HepG2 (cell line): Measurements from ENCODE around the gene C18orf63.

Experiments used
- ASH2L ChIP-seq: fragments of 300-600, 200-600 bp; sonication (generic); IDR thresholded peaks from 2 replicates; pipeline ENCODE4 v1.7.0; 2017; ENCODE audit warnings: low read depth, mild to moderate bottlenecking, moderate library complexity, mixed read lengths, low read length; ENCODE audit not compliant: insufficient read length
- CREB1 ChIP-seq, 2 experiments: fragments of 450-650 bp in 1 of 2; IDR thresholded peaks; 2 replicates each; pipeline ENCODE4 v1.6.1; 2016 to 2017; ENCODE audit warnings: control low read depth in 1 of 2, mild to moderate bottlenecking in 1 of 2, missing compliant biosample characterization in 1 of 2, missing genetic modification characterization in 1 of 2
- EZH2 ChIP-seq: conservative IDR thresholded peaks from 2 replicates; pipeline ENCODE4 v1.6.1; 2012; ENCODE audit warnings: mild to moderate bottlenecking, low read depth, low read length, moderate library complexity
- FOSL1 ChIP-seq: sonication (generic); formaldehyde crosslinking; IDR thresholded peaks from 2 replicates; pipeline ENCODE4 v1.9.0; 2021; ENCODE audit warnings: missing genetic modification reagents, borderline replicate concordance
- POLR2A ChIP-seq, 2 experiments: IDR thresholded peaks; 2 replicates each; pipeline ENCODE4 v1.6.1; 2011; ENCODE audit warnings: low read depth in 2 of 2, low read length in 2 of 2, mild to moderate bottlenecking in 1 of 2, moderate library complexity in 1 of 2; ENCODE audit not compliant: insufficient read depth in 1 of 2
- STAG1 ChIP-seq: sonication (generic); formaldehyde crosslinking; IDR thresholded peaks from 2 replicates; pipeline ENCODE4 v1.4.0; 2020; ENCODE audit warnings: missing genetic modification reagents
- ZSCAN22 ChIP-seq: sonication (generic); formaldehyde crosslinking; IDR thresholded peaks from 2 replicates; pipeline ENCODE4 v1.4.0; 2020; ENCODE audit warnings: mild to moderate bottlenecking, missing genetic modification reagents
- TF ChIP-seq, protein P1 (sequence below): sonication (generic); formaldehyde crosslinking; IDR thresholded peaks from 2 replicates; pipeline ENCODE4 v1.5.0; 2020; ENCODE audit warnings: mild to moderate bottlenecking, missing genetic modification reagents, moderate library complexity
- TF ChIP-seq, protein P2 (sequence below): sonication (generic); formaldehyde crosslinking; conservative IDR thresholded peaks from 2 replicates; pipeline ENCODE4 v1.8.1; 2023; ENCODE audit warnings: missing genetic modification reagents
- TF ChIP-seq, protein P3 (sequence below): sonication (generic); formaldehyde crosslinking; IDR thresholded peaks from 2 replicates; pipeline ENCODE4 v1.8.1; 2023; ENCODE audit warnings: missing genetic modification reagents, inconsistent platforms, borderline replicate concordance
- TF ChIP-seq, protein P4 (sequence below), 2 experiments: IDR thresholded peaks; 2 replicates each; pipeline ENCODE4 v1.6.1; 2011 to 2012; ENCODE audit warnings: low read length in 2 of 2, borderline replicate concordance in 1 of 2, low read depth in 1 of 2, mild to moderate bottlenecking in 1 of 2, moderate library complexity in 1 of 2
- TF ChIP-seq, protein P5 (sequence below): sonication (generic); formaldehyde crosslinking; IDR thresholded peaks from 2 replicates; pipeline ENCODE4 v1.8.0; 2022; ENCODE audit warnings: mild to moderate bottlenecking, missing genetic modification reagents, borderline replicate concordance
- TF ChIP-seq, protein P6 (sequence below): sonication (generic); formaldehyde crosslinking; IDR thresholded peaks from 2 replicates; pipeline ENCODE4 v1.5.1; 2020; ENCODE audit warnings: mild to moderate bottlenecking, missing genetic modification reagents, borderline replicate concordance

DNA sequence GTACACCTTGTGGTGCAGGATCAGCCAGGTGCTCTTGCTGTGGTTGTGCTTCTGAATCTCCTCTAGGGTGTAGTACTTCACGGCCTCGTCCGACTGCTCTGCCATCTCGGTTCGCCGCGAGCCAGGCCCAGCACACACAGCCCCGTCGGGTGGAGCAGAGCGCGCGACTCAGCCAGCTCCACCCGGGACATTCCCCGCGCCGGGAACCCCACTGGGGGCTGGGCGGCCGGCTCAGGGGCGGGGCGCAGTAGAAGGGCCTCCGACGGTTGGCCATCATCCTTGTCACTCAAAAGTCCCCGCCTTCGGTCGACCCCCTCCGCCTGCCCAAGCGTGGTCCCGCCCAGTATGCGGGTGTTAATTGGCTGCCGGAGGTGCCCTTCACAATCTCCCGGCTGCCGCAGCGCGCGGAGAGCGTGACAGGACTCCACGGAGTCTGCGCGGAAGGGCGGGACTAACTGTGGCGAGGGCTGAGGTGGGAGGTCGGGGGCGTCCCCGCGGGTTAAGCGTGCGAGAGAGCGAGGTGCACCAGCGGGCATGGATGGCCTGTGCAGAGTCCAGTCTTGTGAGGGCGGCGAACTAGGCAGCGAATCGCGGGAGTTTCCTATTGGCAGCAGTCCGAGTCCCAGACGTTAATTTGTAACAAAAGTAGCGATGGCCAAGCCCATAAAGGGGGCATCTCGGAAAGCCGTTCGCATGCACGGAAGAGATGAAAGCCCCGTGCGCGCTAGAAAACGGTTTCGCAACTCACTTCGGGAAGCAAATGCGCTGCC lies 23.7 kb upstream of the C18orf63 start, which contains the start of gene CYB5A:
- peak; percentile 60 to 72 for TF ChIP-seq POLR2A (IDR thresholded peaks at IDR 0.05; ENCODE audit: insufficient read depth in 1 of 2, low read depth in 2 of 2, low read length in 2 of 2)
- TF ChIP-seq, protein P1, sequence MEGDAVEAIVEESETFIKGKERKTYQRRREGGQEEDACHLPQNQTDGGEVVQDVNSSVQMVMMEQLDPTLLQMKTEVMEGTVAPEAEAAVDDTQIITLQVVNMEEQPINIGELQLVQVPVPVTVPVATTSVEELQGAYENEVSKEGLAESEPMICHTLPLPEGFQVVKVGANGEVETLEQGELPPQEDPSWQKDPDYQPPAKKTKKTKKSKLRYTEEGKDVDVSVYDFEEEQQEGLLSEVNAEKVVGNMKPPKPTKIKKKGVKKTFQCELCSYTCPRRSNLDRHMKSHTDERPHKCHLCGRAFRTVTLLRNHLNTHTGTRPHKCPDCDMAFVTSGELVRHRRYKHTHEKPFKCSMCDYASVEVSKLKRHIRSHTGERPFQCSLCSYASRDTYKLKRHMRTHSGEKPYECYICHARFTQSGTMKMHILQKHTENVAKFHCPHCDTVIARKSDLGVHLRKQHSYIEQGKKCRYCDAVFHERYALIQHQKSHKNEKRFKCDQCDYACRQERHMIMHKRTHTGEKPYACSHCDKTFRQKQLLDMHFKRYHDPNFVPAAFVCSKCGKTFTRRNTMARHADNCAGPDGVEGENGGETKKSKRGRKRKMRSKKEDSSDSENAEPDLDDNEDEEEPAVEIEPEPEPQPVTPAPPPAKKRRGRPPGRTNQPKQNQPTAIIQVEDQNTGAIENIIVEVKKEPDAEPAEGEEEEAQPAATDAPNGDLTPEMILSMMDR (CRISPR knock-in tag): peak; percentile 13; the same call in 1 of the 2 replicates
- TF ChIP-seq FOSL1: no peak
- TF ChIP-seq EZH2: no peak
- TF ChIP-seq, protein P2, sequence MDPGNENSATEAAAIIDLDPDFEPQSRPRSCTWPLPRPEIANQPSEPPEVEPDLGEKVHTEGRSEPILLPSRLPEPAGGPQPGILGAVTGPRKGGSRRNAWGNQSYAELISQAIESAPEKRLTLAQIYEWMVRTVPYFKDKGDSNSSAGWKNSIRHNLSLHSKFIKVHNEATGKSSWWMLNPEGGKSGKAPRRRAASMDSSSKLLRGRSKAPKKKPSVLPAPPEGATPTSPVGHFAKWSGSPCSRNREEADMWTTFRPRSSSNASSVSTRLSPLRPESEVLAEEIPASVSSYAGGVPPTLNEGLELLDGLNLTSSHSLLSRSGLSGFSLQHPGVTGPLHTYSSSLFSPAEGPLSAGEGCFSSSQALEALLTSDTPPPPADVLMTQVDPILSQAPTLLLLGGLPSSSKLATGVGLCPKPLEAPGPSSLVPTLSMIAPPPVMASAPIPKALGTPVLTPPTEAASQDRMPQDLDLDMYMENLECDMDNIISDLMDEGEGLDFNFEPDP: no peak
- TF ChIP-seq, protein P3, sequence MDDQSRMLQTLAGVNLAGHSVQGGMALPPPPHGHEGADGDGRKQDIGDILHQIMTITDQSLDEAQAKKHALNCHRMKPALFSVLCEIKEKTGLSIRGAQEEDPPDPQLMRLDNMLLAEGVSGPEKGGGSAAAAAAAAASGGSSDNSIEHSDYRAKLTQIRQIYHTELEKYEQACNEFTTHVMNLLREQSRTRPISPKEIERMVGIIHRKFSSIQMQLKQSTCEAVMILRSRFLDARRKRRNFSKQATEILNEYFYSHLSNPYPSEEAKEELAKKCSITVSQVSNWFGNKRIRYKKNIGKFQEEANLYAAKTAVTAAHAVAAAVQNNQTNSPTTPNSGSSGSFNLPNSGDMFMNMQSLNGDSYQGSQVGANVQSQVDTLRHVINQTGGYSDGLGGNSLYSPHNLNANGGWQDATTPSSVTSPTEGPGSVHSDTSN: peak; percentile 93
- TF ChIP-seq, protein P4, sequence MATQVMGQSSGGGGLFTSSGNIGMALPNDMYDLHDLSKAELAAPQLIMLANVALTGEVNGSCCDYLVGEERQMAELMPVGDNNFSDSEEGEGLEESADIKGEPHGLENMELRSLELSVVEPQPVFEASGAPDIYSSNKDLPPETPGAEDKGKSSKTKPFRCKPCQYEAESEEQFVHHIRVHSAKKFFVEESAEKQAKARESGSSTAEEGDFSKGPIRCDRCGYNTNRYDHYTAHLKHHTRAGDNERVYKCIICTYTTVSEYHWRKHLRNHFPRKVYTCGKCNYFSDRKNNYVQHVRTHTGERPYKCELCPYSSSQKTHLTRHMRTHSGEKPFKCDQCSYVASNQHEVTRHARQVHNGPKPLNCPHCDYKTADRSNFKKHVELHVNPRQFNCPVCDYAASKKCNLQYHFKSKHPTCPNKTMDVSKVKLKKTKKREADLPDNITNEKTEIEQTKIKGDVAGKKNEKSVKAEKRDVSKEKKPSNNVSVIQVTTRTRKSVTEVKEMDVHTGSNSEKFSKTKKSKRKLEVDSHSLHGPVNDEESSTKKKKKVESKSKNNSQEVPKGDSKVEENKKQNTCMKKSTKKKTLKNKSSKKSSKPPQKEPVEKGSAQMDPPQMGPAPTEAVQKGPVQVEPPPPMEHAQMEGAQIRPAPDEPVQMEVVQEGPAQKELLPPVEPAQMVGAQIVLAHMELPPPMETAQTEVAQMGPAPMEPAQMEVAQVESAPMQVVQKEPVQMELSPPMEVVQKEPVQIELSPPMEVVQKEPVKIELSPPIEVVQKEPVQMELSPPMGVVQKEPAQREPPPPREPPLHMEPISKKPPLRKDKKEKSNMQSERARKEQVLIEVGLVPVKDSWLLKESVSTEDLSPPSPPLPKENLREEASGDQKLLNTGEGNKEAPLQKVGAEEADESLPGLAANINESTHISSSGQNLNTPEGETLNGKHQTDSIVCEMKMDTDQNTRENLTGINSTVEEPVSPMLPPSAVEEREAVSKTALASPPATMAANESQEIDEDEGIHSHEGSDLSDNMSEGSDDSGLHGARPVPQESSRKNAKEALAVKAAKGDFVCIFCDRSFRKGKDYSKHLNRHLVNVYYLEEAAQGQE (IDR thresholded peaks at IDR 0.05; ENCODE audit: borderline replicate concordance in 1 of 2, low read depth in 1 of 2, low read length in 2 of 2): peak in 1 of 2 experiments; percentile 51; a peak in 1 of 4 replicates
- TF ChIP-seq ZSCAN22: no peak
- TF ChIP-seq, protein P5, sequence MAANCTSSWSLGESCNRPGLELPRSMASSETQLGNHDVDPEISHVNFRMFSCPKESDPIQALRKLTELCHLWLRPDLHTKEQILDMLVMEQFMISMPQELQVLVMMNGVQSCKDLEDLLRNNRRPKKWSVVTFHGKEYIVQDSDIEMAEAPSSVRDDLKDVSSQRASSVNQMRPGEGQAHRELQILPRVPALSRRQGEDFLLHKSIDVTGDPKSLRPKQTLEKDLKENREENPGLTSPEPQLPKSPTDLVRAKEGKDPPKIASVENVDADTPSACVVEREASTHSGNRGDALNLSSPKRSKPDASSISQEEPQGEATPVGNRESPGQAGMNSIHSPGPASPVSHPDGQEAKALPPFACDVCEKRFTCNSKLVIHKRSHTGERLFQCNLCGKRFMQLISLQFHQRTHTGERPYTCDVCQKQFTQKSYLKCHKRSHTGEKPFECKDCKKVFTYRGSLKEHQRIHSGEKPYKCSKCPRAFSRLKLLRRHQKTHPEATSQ: peak; percentile 59; the same call in 1 of the 2 replicates
- TF ChIP-seq ASH2L: peak; percentile 88
- peak; percentile 81 for TF ChIP-seq CREB1 (IDR thresholded peaks at IDR 0.05)
- TF ChIP-seq CREB1 (CRISPR knock-in tag; IDR thresholded peaks at IDR 0.05): peak; percentile 88
- TF ChIP-seq, protein P6, sequence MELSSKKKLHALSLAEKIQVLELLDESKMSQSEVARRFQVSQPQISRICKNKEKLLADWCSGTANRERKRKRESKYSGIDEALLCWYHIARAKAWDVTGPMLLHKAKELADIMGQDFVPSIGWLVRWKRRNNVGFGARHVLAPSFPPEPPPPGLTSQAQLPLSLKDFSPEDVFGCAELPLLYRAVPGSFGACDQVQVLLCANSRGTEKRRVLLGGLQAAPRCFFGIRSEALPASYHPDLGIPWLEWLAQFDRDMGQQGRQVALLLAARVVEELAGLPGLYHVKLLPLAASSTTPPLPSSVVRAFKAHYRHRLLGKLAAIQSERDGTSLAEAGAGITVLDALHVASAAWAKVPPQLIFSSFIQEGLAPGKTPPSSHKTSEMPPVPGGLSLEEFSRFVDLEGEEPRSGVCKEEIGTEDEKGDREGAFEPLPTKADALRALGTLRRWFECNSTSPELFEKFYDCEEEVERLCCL (CRISPR knock-in tag): 0 out of 2 replicates have a peak, but pooled peaks have one; percentile 44
- TF ChIP-seq STAG1: no peak; the same call in none of the 2 replicates
